ENCODE measurements around the gene TERC.
"Not testable (repeated sequence)": the region's sequence is repeated elsewhere in the genome, so short reads cannot be mapped to it uniquely, and the experiment has no call there.

Gene TERC

GRCh38 chr3:169772305-169772896 is 7.5 kb upstream of the TERC start:
- peak in 2 of 4 experiments; percentile 53 to 57 for DNase-seq (ENCODE audit: low read depth in 4 of 4, low spot score in 1 of 4)

- DNase-seq (ENCODE audit: low read depth in 4 of 4, low spot score in 1 of 4), result peak in 2 of 4 experiments; percentile 26 to 28
Observed at GRCh38 chr3:169771497-169772304, 6.8 kb upstream of the TERC start.

GRCh38 chr3:169769287-169770181 is 4.7 kb upstream of the TERC start, which contains the start of gene ACTRT3:
TSS of gene ACTRT3 (minus strand) at chr3:169769561. CDS start at chr3:169769520, 41 bp downstream.
- DNase-seq (ENCODE audit: low read depth in 4 of 4, low spot score in 1 of 4), result peak in 2 of 4 experiments; percentile 43 to 50

GRCh38 chr3:169764312-169764881 is 463 bp downstream of the TERC start:
- DNase-seq (ENCODE audit: low read depth in 4 of 4, low spot score in 1 of 4), result peak in 2 of 4 experiments; percentile 34 to 50

GRCh38 chr3:169760479-169760878 is 4.4 kb downstream of the TERC start:
- no peak for DNase-seq (ENCODE audit: low read depth in 4 of 4, low spot score in 1 of 4)

GRCh38 chr3:169759256-169759655 is 5.6 kb downstream of the TERC start:
- no peak for DNase-seq (ENCODE audit: low read depth in 4 of 4, low spot score in 1 of 4)

- no peak for DNase-seq (ENCODE audit: low read depth in 4 of 4, low spot score in 1 of 4)
Observed at GRCh38 chr3:169758359-169758994, 6.4 kb downstream of the TERC start.

GRCh38 chr3:169755488-169755887 is 9.4 kb downstream of the TERC start:
- no peak for DNase-seq (ENCODE audit: low read depth in 4 of 4, low spot score in 1 of 4)

- no peak for DNase-seq (ENCODE audit: low read depth in 4 of 4, low spot score in 1 of 4)
Observed at GRCh38 chr3:169754711-169755110, 10.1 kb downstream of the TERC start.

GRCh38 chr3:169751875-169752274 is 13.0 kb downstream of the TERC start:
- DNase-seq (ENCODE audit: low read depth in 4 of 4, low spot score in 1 of 4), result no peak

GRCh38 chr3:169750665-169751064 is 14.2 kb downstream of the TERC start:
- no peak for DNase-seq (ENCODE audit: low read depth in 4 of 4, low spot score in 1 of 4)

GRCh38 chr3:169748670-169749069 is 16.2 kb downstream of the TERC start:
- DNase-seq (ENCODE audit: low read depth in 4 of 4, low spot score in 1 of 4), result no peak

GRCh38 chr3:169746924-169747323 is 17.9 kb downstream of the TERC start:
- no peak for DNase-seq (ENCODE audit: low read depth in 4 of 4, low spot score in 1 of 4)

- DNase-seq (ENCODE audit: low read depth in 4 of 4, low spot score in 1 of 4), result no peak
Observed at GRCh38 chr3:169744366-169745054, 20.4 kb downstream of the TERC start.

GRCh38 chr3:169739067-169739466 is 25.8 kb downstream of the TERC start:
- DNase-seq (ENCODE audit: low read depth in 4 of 4, low spot score in 1 of 4), result no peak

- DNase-seq (ENCODE audit: low read depth in 4 of 4, low spot score in 1 of 4), result not testable (repeated sequence)
Observed at GRCh38 chr3:169731857-169732256, 33.0 kb downstream of the TERC start.

GRCh38 chr3:169722724-169723123 is 42.1 kb downstream of the TERC start:
- DNase-seq (ENCODE audit: low read depth in 4 of 4, low spot score in 1 of 4), result no peak

GRCh38 chr3:169718415-169718814 is 46.4 kb downstream of the TERC start:
- not testable (repeated sequence) for DNase-seq (ENCODE audit: low read depth in 4 of 4, low spot score in 1 of 4)
